HK-2 (cell line): ENCODE measurements around the gene HOMER1.
"Not testable (repeated sequence)": the region's sequence is repeated elsewhere in the genome, so short reads cannot be mapped to it uniquely, and the experiment has no call there.

Experiments used
- DNase-seq: peaks from one replicate; pipeline ENCODE4 v3.0.0-alpha.2; 2018; ENCODE audit not compliant: unreplicated experiment

HOMER1 gene

DNA sequence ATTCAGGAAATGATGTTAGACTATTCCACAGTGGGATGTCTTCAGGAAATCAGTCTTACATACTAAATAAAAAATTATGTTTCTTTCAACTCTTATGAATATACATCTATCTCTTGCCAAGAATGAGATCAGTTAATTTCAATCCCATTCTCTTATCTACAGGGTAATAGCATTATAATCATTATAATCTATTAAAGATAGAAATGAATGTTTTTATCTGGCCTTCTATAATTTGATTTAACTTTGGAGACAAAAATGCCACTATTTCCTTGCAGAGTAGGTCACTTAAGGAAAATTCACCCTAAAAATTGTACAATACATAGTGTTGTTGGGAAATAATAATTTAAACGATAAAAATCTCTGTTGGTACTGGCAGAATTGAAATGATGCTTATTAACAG lies 96.4 kb downstream of the HOMER1 start:
- no peak for DNase-seq

- no peak for DNase-seq
These were observed 97.4 kb downstream of the HOMER1 start for GRCh38 chr5:79416499-79416898.

DNA sequence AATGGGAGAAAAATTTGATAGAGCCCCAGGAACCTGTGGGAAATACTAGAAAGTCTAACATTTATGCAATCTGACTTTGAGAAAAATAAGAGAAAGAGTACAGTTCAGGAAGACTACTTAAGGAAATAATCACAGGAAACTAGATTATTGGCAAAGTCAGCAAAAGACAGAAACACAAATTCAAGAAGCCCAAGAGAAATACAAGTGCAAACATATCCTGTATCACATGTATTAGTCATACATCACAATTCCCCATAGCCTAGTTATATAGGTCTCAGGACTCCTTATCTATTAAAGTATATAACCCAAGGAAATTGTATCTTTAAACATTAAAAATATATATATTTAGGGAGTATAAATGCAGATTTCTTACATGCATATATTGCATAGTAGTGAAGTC lies 100.8 kb downstream of the HOMER1 start:
- DNase-seq = no peak

GRCh38 chr5:79408028-79408427 lies 105.9 kb downstream of the HOMER1 start:
- DNase-seq = no peak

GRCh38 chr5:79407591-79407990 lies 106.3 kb downstream of the HOMER1 start:
- no peak for DNase-seq

DNA sequence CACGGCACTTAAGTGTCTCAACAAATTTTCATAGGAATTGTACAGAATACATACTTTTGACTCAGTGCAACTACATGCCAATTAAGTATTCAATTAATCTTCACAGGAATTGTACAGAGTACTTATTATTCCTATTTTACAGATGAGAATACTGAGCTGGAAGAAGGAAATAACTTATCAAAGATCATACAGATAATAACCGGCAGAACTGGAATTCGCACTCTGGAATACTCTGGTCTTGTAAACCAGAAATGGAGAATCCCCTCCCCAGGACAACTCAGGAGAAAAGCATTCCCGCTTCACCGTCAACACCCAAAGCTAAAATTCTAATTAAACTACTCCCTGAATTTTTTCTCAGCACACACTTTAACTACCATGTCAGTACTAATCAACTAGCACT lies 112.7 kb downstream of the HOMER1 start:
- no peak for DNase-seq

DNA sequence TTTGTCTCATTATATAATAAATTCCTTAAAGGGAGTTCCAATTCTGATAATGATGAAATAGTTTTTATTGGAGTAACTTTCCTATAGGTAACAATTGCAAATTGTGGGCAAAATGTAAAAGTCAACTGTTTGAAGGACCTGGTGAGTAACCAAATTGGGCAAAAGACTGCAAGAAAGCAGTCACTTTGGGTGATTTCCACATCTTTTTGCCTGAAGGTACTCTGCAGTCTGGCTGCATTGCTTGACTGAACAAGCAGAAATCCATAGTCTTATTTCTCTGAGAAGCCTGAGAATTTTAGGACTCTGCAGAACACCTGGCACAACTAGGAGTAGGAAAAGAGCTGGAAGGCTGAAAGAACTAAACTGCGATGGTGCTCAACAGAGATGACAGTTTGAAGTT lies 114.9 kb downstream of the HOMER1 start:
- DNase-seq = no peak

DNA sequence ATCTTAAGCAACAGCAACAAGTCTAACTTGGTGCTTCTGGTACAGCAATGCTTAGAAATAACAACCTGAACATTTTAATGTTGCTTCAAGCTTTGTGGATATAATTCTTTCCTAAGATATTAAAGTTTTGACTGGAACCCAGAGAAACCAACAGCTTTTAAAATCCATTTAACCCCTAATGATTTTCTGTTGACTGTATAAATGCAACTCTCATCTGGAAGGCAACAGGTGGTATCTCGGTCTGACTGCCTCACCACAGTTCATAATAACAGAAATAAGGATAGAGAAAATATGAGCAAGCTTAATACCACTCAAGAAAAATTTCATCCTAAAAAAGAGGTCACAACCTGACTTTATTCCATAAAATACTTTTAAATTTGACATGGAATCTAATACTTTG lies 116.9 kb downstream of the HOMER1 start:
- DNase-seq = no peak

DNA sequence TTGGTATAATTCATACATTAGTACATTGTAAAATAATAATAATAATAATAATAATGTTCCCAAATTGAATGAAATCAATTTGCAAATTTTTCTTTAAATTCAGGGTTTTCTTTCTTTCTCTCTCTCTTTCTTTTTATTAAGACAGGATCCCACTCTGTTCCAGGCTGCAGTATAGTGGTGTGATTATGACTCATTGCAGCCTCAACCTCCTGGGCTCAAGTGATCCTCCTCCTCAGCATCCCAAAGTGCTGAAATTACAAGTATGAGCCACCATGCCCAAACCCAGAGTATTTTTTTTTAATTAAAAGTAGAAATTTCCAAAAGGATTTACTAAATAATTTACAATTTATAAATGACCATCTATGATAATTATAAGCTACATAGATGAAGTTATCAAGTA lies 117.7 kb downstream of the HOMER1 start:
- DNase-seq = no peak

DNA sequence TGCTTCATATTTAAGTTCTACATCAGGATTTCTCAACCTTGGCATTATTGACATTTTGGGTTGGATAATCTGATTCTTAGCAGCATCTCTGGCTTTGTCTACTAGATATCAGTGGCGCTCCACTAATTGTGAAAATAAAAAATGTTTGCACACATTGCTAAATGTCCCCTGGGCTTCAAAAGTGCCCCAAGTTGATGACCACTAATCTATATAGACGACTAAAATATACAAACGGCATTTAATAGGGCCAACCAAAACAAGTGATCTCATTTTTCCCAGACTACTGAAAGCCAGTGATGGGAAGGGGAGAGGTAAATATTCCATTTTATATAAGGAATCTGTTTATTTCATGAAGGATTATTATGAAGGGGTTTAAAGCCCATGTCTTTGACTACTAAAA lies 118.6 kb downstream of the HOMER1 start:
- DNase-seq = no peak

DNA sequence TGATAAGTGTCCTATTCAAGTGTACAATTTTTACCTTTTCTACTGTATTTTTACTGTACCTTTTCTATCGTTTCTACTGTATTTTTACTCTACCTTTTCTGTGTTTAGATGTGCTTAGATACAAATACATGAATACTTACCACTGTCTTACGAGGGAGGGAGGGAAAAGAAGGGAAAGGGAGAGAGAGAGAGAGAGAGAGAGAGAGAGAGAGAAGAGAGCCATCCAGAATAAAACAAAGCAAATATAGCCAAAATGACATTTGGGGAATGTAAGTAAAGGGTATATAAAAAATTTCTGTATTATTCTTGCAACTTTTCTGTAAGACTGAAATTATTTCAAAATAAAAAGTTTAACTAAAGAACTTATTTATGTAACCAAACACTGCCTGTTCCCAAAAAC lies 121.2 kb downstream of the HOMER1 start:
- DNase-seq = no peak

- DNase-seq = no peak
These were observed 127.3 kb downstream of the HOMER1 start for GRCh38 chr5:79386679-79387078.

DNA sequence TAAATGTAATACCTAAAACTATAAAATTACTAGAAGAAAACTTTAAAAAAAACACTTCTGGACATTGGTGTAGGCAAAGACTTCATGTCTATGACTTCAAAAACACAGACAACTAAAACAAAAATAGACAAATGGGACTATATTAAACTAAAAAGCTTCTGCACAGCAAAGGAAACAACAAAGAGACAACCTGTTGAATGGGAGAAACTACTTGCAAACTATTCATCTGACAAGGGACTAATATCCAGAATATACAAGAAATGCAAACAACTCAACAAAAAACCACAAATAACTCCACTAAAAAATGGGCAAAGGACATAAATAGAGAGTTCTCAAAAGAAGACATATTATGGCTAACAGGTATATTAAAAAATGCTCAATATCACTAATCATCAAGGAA lies 128.8 kb downstream of the HOMER1 start:
- not testable (repeated sequence) for DNase-seq

GRCh38 chr5:79378510-79379186 lies 135.3 kb downstream of the HOMER1 start:
- no peak for DNase-seq

- no peak for DNase-seq
These were observed 156.5 kb downstream of the HOMER1 start for GRCh38 chr5:79357398-79357797.

- DNase-seq = no peak
These were observed 164.1 kb downstream of the HOMER1 start for GRCh38 chr5:79349881-79350280.

- no peak for DNase-seq
These were observed 164.9 kb downstream of the HOMER1 start for GRCh38 chr5:79349047-79349446.

DNA sequence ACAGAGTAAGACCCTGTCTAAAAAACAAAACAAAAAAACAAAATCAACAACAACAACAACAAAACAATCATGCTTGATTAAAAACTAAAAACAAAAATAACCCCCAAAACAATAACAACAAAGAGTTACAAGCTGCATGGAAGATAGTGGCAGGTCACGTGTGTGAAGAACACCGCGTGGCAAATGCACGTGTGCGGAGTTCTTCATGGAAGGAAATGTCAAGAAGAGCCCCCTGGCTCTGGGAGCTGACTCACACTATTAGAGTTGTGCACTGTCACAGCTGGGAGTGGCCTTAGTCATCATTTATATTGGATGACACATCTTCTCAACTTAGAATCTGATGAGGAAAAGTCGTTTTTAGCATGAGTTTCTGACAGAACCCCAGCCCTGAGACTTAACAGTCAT lies 167.5 kb downstream of the HOMER1 start:
- DNase-seq = peak; percentile 2

DNA sequence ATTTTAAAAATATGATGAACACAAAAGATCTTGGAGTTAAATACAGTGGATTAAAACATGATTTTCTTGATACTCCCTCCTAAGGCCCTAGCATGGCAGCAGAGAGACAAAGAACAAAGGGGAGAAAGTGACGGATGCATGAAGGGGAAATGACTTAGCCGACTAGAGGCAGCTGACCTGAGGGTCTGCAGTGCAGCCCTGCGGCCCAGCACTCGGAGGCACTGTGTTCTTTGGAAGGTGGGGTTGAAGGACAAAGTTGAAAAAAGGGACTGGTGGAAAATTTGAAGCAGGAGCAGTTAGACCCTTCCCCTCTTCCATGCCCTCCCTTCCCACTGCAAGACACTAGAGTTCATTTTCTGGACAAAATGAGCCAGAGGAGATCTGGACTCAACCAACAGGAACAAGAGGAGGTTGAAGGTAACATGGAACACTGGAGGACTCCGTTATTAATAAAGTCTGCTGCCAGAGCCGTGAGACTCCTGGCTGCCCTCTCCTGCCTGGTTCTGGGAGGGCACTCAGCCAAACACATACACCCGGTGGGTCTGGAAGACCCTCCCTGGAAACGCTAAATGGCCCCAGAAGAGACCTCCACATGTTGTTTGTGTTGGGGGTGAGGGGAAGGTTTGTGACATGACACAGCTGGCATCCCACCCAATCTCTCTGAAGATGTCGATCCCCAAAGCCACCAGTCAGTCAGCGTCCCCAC lies 179.9 kb downstream of the HOMER1 start:
- no peak for DNase-seq

DNA sequence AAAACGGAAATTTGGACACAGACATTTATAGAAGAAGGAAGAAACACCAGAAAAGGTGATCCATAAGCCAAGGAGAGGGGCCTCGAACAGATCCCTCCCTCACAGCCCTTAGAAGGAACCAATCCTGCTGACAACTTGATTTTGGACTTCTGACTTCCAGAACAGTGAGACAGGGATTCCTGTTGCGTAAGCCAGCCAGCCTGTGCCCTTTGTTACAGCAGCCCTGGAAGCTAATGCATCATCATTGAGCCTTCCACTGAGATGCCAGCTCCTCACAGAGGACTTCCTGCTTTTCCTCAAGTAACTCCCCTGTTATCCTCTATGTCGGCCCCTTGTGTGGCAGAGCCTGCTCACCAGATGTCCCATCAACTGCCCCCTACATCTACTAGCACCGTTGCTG lies 183.9 kb downstream of the HOMER1 start:
- no peak for DNase-seq

GRCh38 chr5:79329453-79329852 lies 184.5 kb downstream of the HOMER1 start:
- no peak for DNase-seq
